CD4-positive, alpha-beta T cell treated with Interleukin-4 for 4 hours (primary cell): ENCODE data around the gene EXOC3.
A peak's percentile ranks its signal among the peaks of the same experiment; 100 is the strongest.
"Not testable (repeated sequence)": the region's sequence is repeated elsewhere in the genome, so short reads cannot be mapped to it uniquely, and the experiment has no call there.

Source experiments
- DNase-seq: peaks from one replicate; pipeline ENCODE4 v3.0.0-alpha.2; 2020

Gene EXOC3

GRCh38 chr5:442335-443238 lies at the start of gene EXOC3:
Gene EXOC3, plus strand, starts transcription at chr5:443176. Its CDS starts 3,030 bp downstream, at chr5:446206.
- DNase-seq, result peak; percentile 69

- DNase-seq, result no peak
Measured at GRCh38 chr5:393846-394275, 49.1 kb upstream of the EXOC3 start.

GRCh38 chr5:394671-395155 lies 48.3 kb upstream of the EXOC3 start:
- no peak for DNase-seq

GRCh38 chr5:395156-395920 lies 47.6 kb upstream of the EXOC3 start:
- DNase-seq, result no peak

- no peak for DNase-seq
Measured at GRCh38 chr5:395921-396530, 47.0 kb upstream of the EXOC3 start.

- no peak for DNase-seq
Measured at GRCh38 chr5:396531-396961, 46.4 kb upstream of the EXOC3 start.

GRCh38 chr5:398141-398474 lies 44.9 kb upstream of the EXOC3 start:
- not testable (repeated sequence) for DNase-seq

- DNase-seq, result no peak
Measured at GRCh38 chr5:398475-399295, 44.3 kb upstream of the EXOC3 start.

GRCh38 chr5:399296-400281 lies 43.4 kb upstream of the EXOC3 start:
- DNase-seq, result peak; percentile 23

- no peak for DNase-seq
Measured at GRCh38 chr5:400282-401145, 42.5 kb upstream of the EXOC3 start.

GRCh38 chr5:401146-402034 lies 41.6 kb upstream of the EXOC3 start:
- DNase-seq, result no peak

GRCh38 chr5:402219-402614 lies 40.8 kb upstream of the EXOC3 start:
- not testable (repeated sequence) for DNase-seq

- DNase-seq, result no peak
Measured at GRCh38 chr5:402615-403359, 40.2 kb upstream of the EXOC3 start.

- DNase-seq, result no peak
Measured at GRCh38 chr5:403995-404394, 39.0 kb upstream of the EXOC3 start.

- no peak for DNase-seq
Measured at GRCh38 chr5:404666-405241, 38.2 kb upstream of the EXOC3 start.

- DNase-seq, result no peak
Measured at GRCh38 chr5:405421-405820, 37.6 kb upstream of the EXOC3 start.

GRCh38 chr5:406041-406440 lies 36.9 kb upstream of the EXOC3 start:
- no peak for DNase-seq

GRCh38 chr5:407051-407450 lies 35.9 kb upstream of the EXOC3 start:
- no peak for DNase-seq
